IMR-90 (cell line): ENCODE measurements around the gene RBFOX1. TPM values are rescaled to one million over a fixed set of nuclear protein-coding genes. Genes with fewer than 3 reads are reported as not detected.

ENCODE experiments used
- ATAC-seq: fragments of 200-7000 bp; cut with Tn5 transposase; 2 replicates; pipeline ENCODE4 v1.9.1; 2020; ENCODE audit warnings: low read depth, mild to moderate bottlenecking, moderate library complexity
- BruUV-seq: library from RNA; stranded (reverse); fragments of 400-500 nt; replicated peaks from 2 replicates; lab custom pipeline; 2021; lab: Mats Ljungman, UMichigan
- CTCF ChIA-PET: fragments of 300-600 bp; formaldehyde crosslinking; extraction: SDS; loops from one replicate; lab custom pipeline; 2021; ENCODE audit warnings: antibody characterized with exemption; lab: Yijun Ruan, JAX
- POLR2A ChIA-PET: fragments of 300-600 bp; sonication (Branson Sonifier 250); formaldehyde crosslinking; loops from one replicate; lab custom pipeline; 2022; ENCODE audit warnings: antibody characterized with exemption; ENCODE audit not compliant: unreplicated experiment; lab: Charles Lee
- DNase-seq: peaks from one replicate; pipeline ENCODE4 v3.0.0; 2013
- H2AFZ ChIP-seq: replicated peaks from 2 replicates; pipeline ENCODE3; 2013; ENCODE audit warnings: low read length, mild to moderate bottlenecking; ENCODE audit not compliant: poor library complexity
- H2AK5ac ChIP-seq: 2 replicates; pipeline ENCODE4 v1.6.1; 2013; ENCODE audit warnings: low read depth, low read length, inconsistent platforms
- H2AK9ac ChIP-seq: replicated peaks from 2 replicates; pipeline ENCODE3; 2013; ENCODE audit warnings: mild to moderate bottlenecking, low read depth, low read length, moderate library complexity; ENCODE audit not compliant: poor library complexity
- H2BK120ac ChIP-seq: 2 replicates; pipeline ENCODE4 v1.6.1; 2013; ENCODE audit warnings: low read depth, low read length, inconsistent platforms
- H2BK15ac ChIP-seq: 3 replicates; pipeline ENCODE4 v1.6.1; 2013; ENCODE audit warnings: low read depth, low read length, inconsistent platforms
- H2BK20ac ChIP-seq: 2 replicates; pipeline ENCODE4 v1.6.1; 2013; ENCODE audit warnings: low read depth, mild to moderate bottlenecking, inconsistent platforms, low read length, moderate library complexity
- H2BK5ac ChIP-seq: 2 replicates; pipeline ENCODE4 v1.6.1; 2013; ENCODE audit warnings: mild to moderate bottlenecking, low read depth, low read length, inconsistent platforms; ENCODE audit not compliant: poor library complexity, severe bottlenecking
- H3K14ac ChIP-seq: replicated peaks from 2 replicates; pipeline ENCODE4 v1.6.1; 2013; ENCODE audit warnings: low read depth, low read length, inconsistent platforms
- H3K18ac ChIP-seq: 2 replicates; pipeline ENCODE4 v1.6.1; 2013; ENCODE audit warnings: low read depth, low read length, control low read depth
- H3K23ac ChIP-seq: 2 replicates; pipeline ENCODE4 v1.6.1; 2013; ENCODE audit warnings: low read depth, low read length, inconsistent platforms
- H3K27ac ChIP-seq: 2 replicates; pipeline ENCODE4 v1.5.1; 2013; ENCODE audit warnings: mild to moderate bottlenecking, control low read depth, low read length; ENCODE audit not compliant: insufficient read depth
- H3K27me3 ChIP-seq: 2 replicates; pipeline ENCODE4 v1.6.1; 2013; ENCODE audit warnings: low read length; ENCODE audit not compliant: control insufficient read depth, insufficient read depth
- H3K36me3 ChIP-seq: 2 replicates; pipeline ENCODE4 v1.6.1; 2013; ENCODE audit warnings: low read length, mixed read lengths; ENCODE audit not compliant: control insufficient read depth, insufficient read depth
- H3K4ac ChIP-seq: 2 replicates; pipeline ENCODE4 v1.6.1; 2013; ENCODE audit warnings: low read depth, low read length, inconsistent platforms
- H3K4me1 ChIP-seq: 2 replicates; pipeline ENCODE4 v1.6.1; 2013; ENCODE audit warnings: low read length, mixed read lengths; ENCODE audit not compliant: control insufficient read depth, insufficient read depth
- H3K4me2 ChIP-seq: 2 replicates; pipeline ENCODE4 v1.6.1; 2013; ENCODE audit warnings: low read depth, mild to moderate bottlenecking, control low read depth, low read length, moderate library complexity
- H3K4me3 ChIP-seq: 2 replicates; pipeline ENCODE4 v1.5.1; 2013; ENCODE audit warnings: low read depth, mild to moderate bottlenecking, control low read depth, low read length, moderate library complexity; ENCODE audit not compliant: insufficient read depth
- H3K56ac ChIP-seq: 2 replicates; pipeline ENCODE4 v1.6.1; 2013; ENCODE audit warnings: low read length, inconsistent platforms; ENCODE audit not compliant: insufficient read depth; ENCODE audit errors: extremely low read depth
- H3K79me1 ChIP-seq, 2 experiments: 2 replicates each; pipeline ENCODE4 v1.6.1; 2013; ENCODE audit warnings: low read length in 2 of 2, inconsistent platforms in 1 of 2, low read depth in 1 of 2
- H3K9ac ChIP-seq: 2 replicates; pipeline ENCODE4 v1.6.1; 2013; ENCODE audit warnings: low read depth, low read length, control low read depth
- H3K9me1 ChIP-seq: 2 replicates; pipeline ENCODE4 v1.6.1; 2013; ENCODE audit warnings: low read length, inconsistent platforms; ENCODE audit not compliant: insufficient read depth
- H3K9me3 ChIP-seq: 2 replicates; pipeline ENCODE4 v1.6.1; 2013; ENCODE audit warnings: low read length; ENCODE audit not compliant: control insufficient read depth, insufficient read depth
- H4K20me1 ChIP-seq: 2 replicates; pipeline ENCODE4 v1.6.1; 2013; ENCODE audit warnings: low read length, inconsistent platforms; ENCODE audit not compliant: insufficient read depth
- H4K5ac ChIP-seq: 2 replicates; pipeline ENCODE4 v1.6.1; 2013; ENCODE audit warnings: mild to moderate bottlenecking, low read depth, low read length, control low read depth
- H4K8ac ChIP-seq, 2 experiments: 2 replicates each; pipeline ENCODE4 v1.6.1; 2013; ENCODE audit warnings: low read depth in 2 of 2, low read length in 2 of 2, control low read depth in 1 of 2, inconsistent platforms in 1 of 2
- H4K91ac ChIP-seq: 2 replicates; pipeline ENCODE4 v1.6.1; 2013; ENCODE audit warnings: low read depth, low read length, inconsistent platforms; ENCODE audit not compliant: insufficient read depth
- BHLHE40 ChIP-seq: fragments of 150-350 bp; IDR thresholded peaks from 2 replicates; pipeline ENCODE4 v1.6.1; 2016; ENCODE audit warnings: mild to moderate bottlenecking, low read depth, low read length
- CHD1 ChIP-seq: IDR thresholded peaks from 2 replicates; pipeline ENCODE4 v1.6.1; 2012; ENCODE audit warnings: low read depth, low read length, improper control_type of control experiment
- FOS ChIP-seq: fragments of 150-350 bp; IDR thresholded peaks from 2 replicates; pipeline ENCODE4 v1.6.1; 2016; ENCODE audit warnings: low read depth, low read length
- MAZ ChIP-seq: IDR thresholded peaks from 2 replicates; pipeline ENCODE4 v1.6.1; 2012; ENCODE audit warnings: low read depth, mild to moderate bottlenecking, low read length, improper control_type of control experiment, moderate library complexity, borderline replicate concordance
- MXI1 ChIP-seq: IDR thresholded peaks from 2 replicates; pipeline ENCODE4 v1.6.1; 2012; ENCODE audit warnings: low read depth, mild to moderate bottlenecking, low read length, moderate library complexity, borderline replicate concordance
- NFE2L2 ChIP-seq: fragments of 150-350 bp; IDR thresholded peaks from 2 replicates; pipeline ENCODE4 v1.6.1; 2016; ENCODE audit warnings: low read depth, mild to moderate bottlenecking, low read length
- POLR2A ChIP-seq: IDR thresholded peaks from 2 replicates; pipeline ENCODE4 v1.6.1; 2012; ENCODE audit warnings: mild to moderate bottlenecking, low read depth, low read length
- RFX5 ChIP-seq: IDR thresholded peaks from 2 replicates; pipeline ENCODE4 v1.8.0; 2012; ENCODE audit warnings: low read depth, mild to moderate bottlenecking, low read length, moderate library complexity
- whole genome bisulfite sequencing, 2 experiments: methylation state at CpG; one replicate each; pipeline versions ENCODE4 v1.1.5 to v1.1.7; 2013; ENCODE audit warnings: missing lambda C conversion rate in 2 of 2; ENCODE audit not compliant: insufficient read length in 1 of 2; ENCODE audit errors: extremely low coverage in 2 of 2; 5-methylcytosine and 5-hydroxymethylcytosine counted together
- dilution Hi-C: fragments of 300-500 bp; cut with HindIII; formaldehyde crosslinking; loops from one replicate; pipeline ENCODE4 v1.14.3; 2018; ENCODE audit warnings: low sequenced_read_pairs; ENCODE audit not compliant: unreplicated experiment
- in situ Hi-C: fragments of 300-500 bp; cut with MboI; formaldehyde crosslinking; loops from 3 replicates; pipeline ENCODE4 v1.14.3; 2019; ENCODE audit warnings: low sequenced_read_pairs, inconsistent platforms, mixed read lengths
- intact Hi-C: fragments of 100-400 bp; cut with micrococcal nuclease; formaldehyde crosslinking; loops from 2 replicates; pipeline ENCODE4 v1.10.0; 2022
- polyA plus RNA-seq, 3 experiments: library from polyadenylated mRNA; depleted of rRNA; stranded (reverse); fragments of >200 nt; gene quantifications; 2 replicates each; pipeline ENCODE4 v1.2.3, GENCODE V29; 2012; ENCODE audit warnings: low replicate concordance in 1 of 3
- total RNA-seq: library from RNA; depleted of rRNA; stranded (reverse); fragments of >200 nt; gene quantifications from 2 replicates; pipeline ENCODE4 v1.2.3, GENCODE V29; 2012
- TF ChIP-seq, protein P1 (sequence below): fragments of 150-350 bp; IDR thresholded peaks from 2 replicates; pipeline ENCODE4 v1.6.1; 2016; ENCODE audit warnings: low read depth, mild to moderate bottlenecking, low read length, moderate library complexity, borderline replicate concordance

The RBFOX1 gene
- total and polyA plus RNA-seq, 2 of the 4 experiments (the other 2 are of a cell fraction): not detected

DNA sequence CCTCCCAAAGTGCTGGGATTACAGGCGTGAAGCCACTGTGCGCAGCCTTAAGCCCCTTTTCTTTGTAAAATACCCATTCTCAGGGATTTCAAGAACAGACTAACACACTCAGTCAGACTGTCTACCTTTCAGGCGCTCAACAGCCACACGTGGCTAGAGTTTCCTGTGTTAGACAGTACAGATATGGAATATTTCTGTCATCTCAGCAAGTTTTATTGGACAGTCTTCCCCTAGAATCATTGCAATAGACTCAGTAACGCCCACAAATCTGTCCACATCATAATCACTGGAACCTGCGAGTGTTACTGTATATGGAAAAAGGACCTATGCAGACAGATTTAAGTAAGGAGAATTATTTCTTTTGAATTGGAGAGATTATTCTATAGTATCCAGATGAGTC is 160.5 kb downstream of the RBFOX1 start:
- in situ Hi-C loops (no loop called here), dilution Hi-C loops (no loop called here), intact Hi-C loops (no loop called here)
- Histone ChIP-seq H4K20me1 (no peaks in the 10 kb centered on the region), H3K4me1 (no peaks in the 10 kb centered on the region), H3K56ac (no peak overlapping the region), H2BK5ac (no peak overlapping the region), H2AFZ (no peak overlapping the region), H2BK120ac (no peak overlapping the region), H3K9me1 (no peaks in the 10 kb centered on the region), H3K36me3 (no peaks in the 10 kb centered on the region), H3K23ac (no peak overlapping the region), H2BK15ac (no peak overlapping the region), H3K14ac (no peak overlapping the region), H3K18ac (no peak overlapping the region), H2BK20ac (no peak overlapping the region), H3K4me3 (no peak overlapping the region), H3K27me3 (no peaks in the 10 kb centered on the region), H2AK9ac (no peak overlapping the region), H3K4ac (no peak overlapping the region), H3K27ac (no peak overlapping the region), H3K9me3 (peaks cover 4% of the 10 kb centered on the region; the same call in 1 of the 2 replicates), H2AK5ac (no peak overlapping the region), H3K79me1 (no peaks in the 10 kb centered on the region), H4K5ac (no peak overlapping the region), H3K9ac (no peak overlapping the region), H4K91ac (no peak overlapping the region), H4K8ac (no peak overlapping the region), H3K4me2 (no peak overlapping the region)
- DNase-seq: no peak
- ChIA-PET POLR2A (no interaction called here), CTCF (no interaction called here)
- ATAC-seq: no peak
- WGBS, 2 experiments: no CpG with 5 or more reads among the region's 6 CpGs
- no peak for TF ChIP-seq MAZ
- no peak for TF ChIP-seq MXI1
- no peak for TF ChIP-seq FOS
- TF ChIP-seq, protein P1, sequence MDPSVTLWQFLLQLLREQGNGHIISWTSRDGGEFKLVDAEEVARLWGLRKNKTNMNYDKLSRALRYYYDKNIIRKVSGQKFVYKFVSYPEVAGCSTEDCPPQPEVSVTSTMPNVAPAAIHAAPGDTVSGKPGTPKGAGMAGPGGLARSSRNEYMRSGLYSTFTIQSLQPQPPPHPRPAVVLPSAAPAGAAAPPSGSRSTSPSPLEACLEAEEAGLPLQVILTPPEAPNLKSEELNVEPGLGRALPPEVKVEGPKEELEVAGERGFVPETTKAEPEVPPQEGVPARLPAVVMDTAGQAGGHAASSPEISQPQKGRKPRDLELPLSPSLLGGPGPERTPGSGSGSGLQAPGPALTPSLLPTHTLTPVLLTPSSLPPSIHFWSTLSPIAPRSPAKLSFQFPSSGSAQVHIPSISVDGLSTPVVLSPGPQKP: no peak
- no peak for TF ChIP-seq NFE2L2
- no peak for TF ChIP-seq POLR2A
- no peak for TF ChIP-seq BHLHE40
- no peak for TF ChIP-seq RFX5
- TF ChIP-seq CHD1: no peak
- no TSS peak for BruUV-seq
